HEK293T (cell line): Measurements from ENCODE around the gene CYB561A3.
"Not testable (repeated sequence)": the region's sequence is repeated elsewhere in the genome, so short reads cannot be mapped to it uniquely, and the experiment has no call there.

ENCODE experiments used
- CTCF ChIA-PET: fragments of 350-600 bp; formaldehyde crosslinking; extraction: SDS; loops from one replicate; lab custom pipeline; 2021; ENCODE audit warnings: antibody characterized with exemption, inconsistent platforms; lab: Yijun Ruan, JAX
- POLR2A ChIA-PET: fragments of 350-600 bp; formaldehyde crosslinking; extraction: SDS; loops from one replicate; lab custom pipeline; 2020; ENCODE audit warnings: antibody characterized with exemption, inconsistent platforms; lab: Yijun Ruan, JAX
- DNase-seq: peaks from one replicate; pipeline ENCODE4 v3.0.0; 2012; ENCODE audit warnings: mixed read lengths; ENCODE audit errors: extremely low spot score
- ARNT ChIP-seq: fragments of 450-650 bp; IDR thresholded peaks from 2 replicates; pipeline ENCODE4 v1.6.1; 2017; ENCODE audit warnings: mild to moderate bottlenecking
- BHLHE40 ChIP-seq: fragments of 450-650 bp; IDR thresholded peaks from 2 replicates; pipeline ENCODE4 v1.6.1; 2016; ENCODE audit warnings: mild to moderate bottlenecking, moderate library complexity, borderline replicate concordance
- CTBP1 ChIP-seq: fragments of 450-650 bp; IDR thresholded peaks from 2 replicates; pipeline ENCODE4 v1.6.1; 2016; ENCODE audit warnings: borderline replicate concordance
- ELF4 ChIP-seq: fragments of 450-650 bp; IDR thresholded peaks from 2 replicates; pipeline ENCODE4 v1.6.1; 2017; ENCODE audit warnings: antibody characterized with exemption
- FOXA1 ChIP-seq: fragments of 450-650 bp; IDR thresholded peaks from 2 replicates; pipeline ENCODE4 v1.6.1; 2016; ENCODE audit warnings: mild to moderate bottlenecking
- FOXK2 ChIP-seq: fragments of 450-650 bp; IDR thresholded peaks from 2 replicates; pipeline ENCODE4 v1.6.1; 2016; ENCODE audit warnings: mild to moderate bottlenecking
- FOXM1 ChIP-seq: fragments of 450-650 bp; IDR thresholded peaks from 2 replicates; pipeline ENCODE4 v1.6.1; 2017; ENCODE audit warnings: mild to moderate bottlenecking, borderline replicate concordance
- HDGF ChIP-seq: fragments of 450-650 bp; IDR thresholded peaks from 2 replicates; pipeline ENCODE4 v1.6.1; 2017; ENCODE audit warnings: antibody characterized with exemption, borderline replicate concordance
- L3MBTL2 ChIP-seq: fragments of 450-650 bp; conservative IDR thresholded peaks from 2 replicates; pipeline ENCODE4 v1.6.1; 2016; ENCODE audit warnings: mild to moderate bottlenecking
- LEF1 ChIP-seq: fragments of 450-650 bp; IDR thresholded peaks from 2 replicates; pipeline ENCODE4 v1.6.1; 2017; ENCODE audit warnings: mild to moderate bottlenecking, borderline replicate concordance
- NFRKB ChIP-seq: fragments of 450-650 bp; IDR thresholded peaks from 2 replicates; pipeline ENCODE4 v1.6.1; 2016; ENCODE audit warnings: mild to moderate bottlenecking, moderate library complexity
- SP1 ChIP-seq: fragments of 450-650 bp; IDR thresholded peaks from 2 replicates; pipeline ENCODE4 v1.6.1; 2017
- SUZ12 ChIP-seq: fragments of 450-650 bp; IDR thresholded peaks from 2 replicates; pipeline ENCODE4 v1.6.1; 2016; ENCODE audit warnings: mild to moderate bottlenecking
- TARDBP ChIP-seq: fragments of 450-650 bp; IDR thresholded peaks from 2 replicates; pipeline ENCODE4 v1.6.1; 2016
- ZNF384 ChIP-seq: fragments of 450-650 bp; IDR thresholded peaks from 2 replicates; pipeline ENCODE4 v1.6.1; 2016
- TF ChIP-seq, protein P1 (sequence below): fragments of 450-650 bp; IDR thresholded peaks from 2 replicates; pipeline ENCODE4 v1.6.1; 2016

The CYB561A3 gene

GRCh38 chr11:61403658-61404057 lies 42.0 kb upstream of the CYB561A3 start:
- DNase-seq: no peak
- no peak for TF ChIP-seq SUZ12
- no peak for TF ChIP-seq ELF4
- no peak for TF ChIP-seq NFRKB
- TF ChIP-seq HDGF: no peak
- TF ChIP-seq L3MBTL2: no peak
- no peak for TF ChIP-seq FOXK2
- no peak for TF ChIP-seq SP1
- no peak for TF ChIP-seq ZNF384
- no peak for TF ChIP-seq TARDBP
- no peak for TF ChIP-seq LEF1
- TF ChIP-seq ARNT: no peak
- no peak for TF ChIP-seq BHLHE40
- TF ChIP-seq, protein P1, sequence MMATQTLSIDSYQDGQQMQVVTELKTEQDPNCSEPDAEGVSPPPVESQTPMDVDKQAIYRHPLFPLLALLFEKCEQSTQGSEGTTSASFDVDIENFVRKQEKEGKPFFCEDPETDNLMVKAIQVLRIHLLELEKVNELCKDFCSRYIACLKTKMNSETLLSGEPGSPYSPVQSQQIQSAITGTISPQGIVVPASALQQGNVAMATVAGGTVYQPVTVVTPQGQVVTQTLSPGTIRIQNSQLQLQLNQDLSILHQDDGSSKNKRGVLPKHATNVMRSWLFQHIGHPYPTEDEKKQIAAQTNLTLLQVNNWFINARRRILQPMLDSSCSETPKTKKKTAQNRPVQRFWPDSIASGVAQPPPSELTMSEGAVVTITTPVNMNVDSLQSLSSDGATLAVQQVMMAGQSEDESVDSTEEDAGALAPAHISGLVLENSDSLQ: no peak
- TF ChIP-seq FOXM1: no peak
- no peak for TF ChIP-seq CTBP1
- no peak for TF ChIP-seq FOXA1
- POLR2A ChIA-PET: no interaction called here
- CTCF ChIA-PET: no interaction called here

DNA sequence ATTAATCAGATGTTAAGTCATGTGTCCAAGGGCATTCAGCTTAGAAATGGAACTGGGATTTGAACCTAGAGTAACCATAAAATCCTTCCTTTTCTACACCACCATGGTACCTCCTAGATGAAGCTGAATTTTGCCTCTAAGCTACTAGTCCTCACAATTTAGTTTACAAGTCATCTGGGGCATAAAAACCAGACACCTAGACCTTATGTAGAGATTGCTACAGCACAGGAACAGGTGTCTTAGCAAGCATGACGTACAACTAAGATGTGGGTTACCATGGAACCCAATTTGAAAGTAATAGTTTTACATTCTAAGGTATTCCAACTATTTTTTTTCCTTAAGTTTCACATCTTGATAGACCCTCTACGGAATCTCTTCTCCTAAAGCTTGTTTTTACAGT lies 39.9 kb upstream of the CYB561A3 start:
- TF ChIP-seq SP1 (no peak), ARNT (no peak), SUZ12 (no peak), L3MBTL2 (no peak), FOXA1 (no peak), LEF1 (no peak), FOXK2 (no peak)
- POLR2A ChIA-PET: interaction anchor here (0.9 to 2.8 kb wide), 5 partner anchors 9 to 65 kb away, joined by 3 to 20 read pairs (median 5); partner anchors contain the start of genes CPSF7, SDHAF2, TMEM138 and TMEM216
- CTCF ChIA-PET: interaction anchor here (0.8 to 1.1 kb wide), 2 partner anchors 9 to 16 kb away, joined by 4 to 5 read pairs; partner anchors contain the start of gene TMEM216
- DNase-seq: no peak

GRCh38 chr11:61401173-61401572 lies 39.5 kb upstream of the CYB561A3 start:
- ChIA-PET POLR2A (interaction anchor here (0.7 to 2.8 kb wide), 5 partner anchors 9 to 64 kb away, joined by 3 to 20 read pairs (median 5); partner anchors contain the start of genes CPSF7, SDHAF2, TMEM138 and TMEM216), CTCF (interaction anchor here (0.8 to 1.1 kb wide), 2 partner anchors 9 to 16 kb away, joined by 4 to 5 read pairs; partner anchors contain the start of gene TMEM216)
- DNase-seq: no peak
- no peak for TF ChIP-seq SUZ12
- no peak for TF ChIP-seq NFRKB
- no peak for TF ChIP-seq LEF1

DNA sequence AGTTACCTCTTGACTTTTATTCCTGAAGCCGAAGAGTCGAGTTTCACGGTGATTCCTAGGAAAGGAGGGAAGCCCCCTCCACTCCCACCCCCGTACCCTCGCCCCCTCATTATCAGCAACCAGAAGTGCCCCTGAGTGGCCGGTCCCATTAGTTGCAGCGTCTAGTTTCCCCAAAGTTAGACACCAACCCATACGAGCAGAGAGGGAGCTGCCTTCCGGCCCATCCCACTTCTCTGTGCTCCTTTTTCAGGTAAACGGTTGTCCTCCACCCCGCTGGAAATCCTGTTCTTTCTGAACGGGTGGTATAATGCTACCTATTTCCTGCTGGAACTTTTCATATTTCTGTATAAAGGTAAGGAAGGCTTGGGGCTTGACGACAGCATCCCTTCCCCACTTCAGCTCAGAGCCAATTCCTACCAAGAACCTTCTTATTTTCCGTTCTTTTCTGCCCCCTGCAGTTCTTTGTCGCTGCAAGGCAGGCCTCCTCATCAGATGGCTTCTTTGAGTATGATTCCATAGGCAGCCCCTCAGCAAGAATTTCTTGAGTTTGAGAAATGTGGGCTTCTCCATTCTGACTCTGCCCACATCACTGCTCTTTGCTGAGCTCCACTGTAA lies 31.4 kb upstream of the CYB561A3 start:
- CTCF ChIA-PET: interaction anchor here (1.2 to 3.1 kb wide), 3 partner anchors 8 to 57 kb away, joined by 4 to 16 read pairs (median 5); no protein-coding TSS in a partner anchor
- peak; percentile 42 for DNase-seq
- POLR2A ChIA-PET: interaction anchor here (0.7 to 3.4 kb wide), 10 partner anchors 9 to 232 kb away, joined by 4 to 35 read pairs (median 12); partner anchors contain the start of genes CPSF7, CYB561A3, DDB1 and SDHAF2
- TF ChIP-seq FOXK2: no peak
- no peak for TF ChIP-seq FOXA1
- TF ChIP-seq BHLHE40: no peak
- TF ChIP-seq CTBP1: no peak
- no peak for TF ChIP-seq SP1
- TF ChIP-seq TARDBP: no peak
- no peak for TF ChIP-seq HDGF
- TF ChIP-seq, protein P1: no peak
- TF ChIP-seq L3MBTL2: no peak
- TF ChIP-seq ARNT: no peak
- TF ChIP-seq ELF4: no peak
- no peak for TF ChIP-seq NFRKB
- TF ChIP-seq ZNF384: no peak
- TF ChIP-seq LEF1: no peak
- no peak for TF ChIP-seq FOXM1
- TF ChIP-seq SUZ12: no peak

- no peak for TF ChIP-seq BHLHE40
- TF ChIP-seq ZNF384: no peak
- TF ChIP-seq FOXA1: no peak
- TF ChIP-seq ARNT: no peak
- no peak for TF ChIP-seq CTBP1
- POLR2A ChIA-PET: no interaction called here
- DNase-seq: no peak
- CTCF ChIA-PET: interaction anchor here (3.1 kb wide), 1 partner anchor 54 kb away, joined by 16 read pairs; no protein-coding TSS in a partner anchor
These were observed 28.5 kb upstream of the CYB561A3 start for GRCh38 chr11:61390161-61390560.

DNA sequence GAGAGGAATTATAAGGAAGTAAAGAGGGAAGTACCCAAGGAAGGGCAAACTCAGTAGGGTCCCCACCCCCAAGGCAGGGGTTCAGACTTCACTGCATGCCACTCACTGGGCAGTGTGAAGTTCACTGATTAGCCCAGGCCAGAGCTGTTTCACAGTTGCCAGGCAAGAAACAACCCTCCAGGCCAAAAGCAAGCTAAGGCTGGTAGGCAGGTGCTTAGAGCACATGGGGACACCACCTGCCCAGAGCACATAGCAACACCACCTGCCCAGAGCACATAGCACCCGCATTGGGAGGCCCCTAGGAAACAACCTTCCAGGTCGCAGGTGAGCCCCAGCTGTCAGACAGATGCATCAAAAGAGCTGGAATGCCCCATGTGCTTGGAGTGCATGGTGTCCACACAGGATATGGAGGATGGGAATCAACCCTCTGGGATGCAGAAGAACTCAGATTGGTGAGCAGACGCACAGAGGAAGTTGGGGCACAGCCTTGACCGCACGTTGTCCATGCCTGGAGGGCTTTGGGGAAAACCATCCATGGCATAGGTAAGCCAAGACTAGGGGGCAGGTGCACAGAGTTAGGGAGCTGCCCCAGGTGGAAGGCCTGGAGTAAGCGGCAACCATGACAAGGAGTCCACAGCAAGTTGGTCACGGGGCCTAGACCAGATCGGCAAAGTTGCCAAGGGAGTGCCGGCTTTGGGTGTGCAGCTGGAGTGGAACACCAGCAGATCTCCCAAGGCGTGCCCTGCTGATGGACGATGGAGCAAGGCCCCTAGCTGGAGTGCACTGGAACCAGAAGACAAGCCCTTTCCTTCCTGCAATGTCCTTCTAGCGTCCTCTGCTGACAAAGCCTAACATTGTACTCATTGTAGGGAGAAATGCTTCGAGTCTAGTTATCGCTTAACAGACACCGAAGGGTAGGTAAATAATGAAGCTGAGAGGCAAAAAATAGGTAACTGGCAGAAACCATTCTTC lies 22.9 kb upstream of the CYB561A3 start:
- ChIA-PET CTCF (interaction anchor here (0.6 to 4.3 kb wide), 10 partner anchors 22 to 554 kb away, joined by 3 to 77 read pairs (median 5); partner anchors contain the start of genes CYB561A3, DDB1, TKFC and TMEM138), POLR2A (interaction anchor here (1.0 to 6.3 kb wide), 5 partner anchors 10 to 51 kb away, joined by 4 to 55 read pairs (median 22); partner anchors contain the start of genes CYB561A3, DDB1, TKFC and TMEM138)
- TF ChIP-seq BHLHE40 (no peak), L3MBTL2 (no peak), TARDBP (no peak), CTBP1 (no peak)
- DNase-seq: peak; percentile 30

GRCh38 chr11:61383859-61384258 lies 22.2 kb upstream of the CYB561A3 start:
- ChIA-PET CTCF (interaction anchor here (1.8 to 4.3 kb wide), 4 partner anchors 21 to 53 kb away, joined by 6 to 77 read pairs (median 22); partner anchors contain the start of genes CYB561A3, DDB1, TKFC and TMEM138), POLR2A (interaction anchor here (2.7 to 6.3 kb wide), 2 partner anchors 22 to 48 kb away, joined by 24 to 55 read pairs; partner anchors contain the start of genes CYB561A3 and TMEM138)
- DNase-seq: not testable (repeated sequence)
